Gastrocnemius medialis (tissue), 4 donors: Measurements from ENCODE around the gene SLCO3A1.

ENCODE experiments used
- CTCF ChIP-seq, 5 experiments: fragments of 450-650 bp in 3 of 5; fragments of 200-600 bp in 2 of 5; sonication (generic) in 2 of 5; IDR thresholded peaks in 4 of 5; conservative IDR thresholded peaks in 1 of 5; 1 replicate in 4 of 5; 2 replicates in 1 of 5; pipeline ENCODE4 v1.5.1; 2016 to 2019; ENCODE audit warnings: antibody characterized with exemption in 5 of 5, mild to moderate bottlenecking in 3 of 5, moderate library complexity in 3 of 5
- POLR2A ChIP-seq, 2 donors: fragments of 450-650 bp; IDR thresholded peaks; one replicate each; pipeline ENCODE4 v1.6.1; 2017; ENCODE audit warnings: antibody characterized with exemption in 2 of 2, mild to moderate bottlenecking in 2 of 2, moderate library complexity in 2 of 2

GRCh38 chr15:91855241-91855640 is 1.7 kb downstream of the SLCO3A1 start:
- no peak for TF ChIP-seq CTCF (IDR thresholded peaks at IDR 0.05 in 4 of 5, conservative IDR thresholded peaks at IDR 0.05 in 1 of 5)
- TF ChIP-seq POLR2A (IDR thresholded peaks at IDR 0.05) = no peak
